Gastroesophageal sphincter (tissue), 4 donors: ENCODE data around the gene BCAS3. TPM values are rescaled to one million over a fixed set of nuclear protein-coding genes. Genes with fewer than 3 reads are reported as not detected.

Source experiments
- ATAC-seq: fragments of 150-250 bp; one replicate; pipeline ENCODE4 v1.9.1; 2016; ENCODE audit warnings: mild to moderate bottlenecking, moderate library complexity
- H3K27ac ChIP-seq, 4 donors: fragments of 200-600 bp; sonication (generic) in 3 of 4; 1 replicate in 3 of 4; 2 replicates in 1 of 4; pipeline ENCODE4 v1.5.1; 2016 to 2019
- H3K27me3 ChIP-seq: fragments of 200-600 bp; sonication (generic); one replicate; pipeline ENCODE4 v1.5.1; 2019
- H3K36me3 ChIP-seq, 2 donors: fragments of 200-600 bp; sonication (generic); one replicate each; pipeline ENCODE4 v1.5.1; 2019; ENCODE audit warnings: control low read depth in 1 of 2
- H3K4me1 ChIP-seq, 3 donors: fragments of 200-600 bp; sonication (generic); 1 replicate in 2 of 3; 2 replicates in 1 of 3; pipeline ENCODE4 v1.5.1; 2016 to 2019; ENCODE audit warnings: control low read depth in 2 of 3
- H3K4me3 ChIP-seq, 2 donors: fragments of 200-600 bp; sonication (generic); one replicate each; pipeline ENCODE4 v1.5.1; 2019; ENCODE audit warnings: mild to moderate bottlenecking in 1 of 2, moderate library complexity in 1 of 2
- H3K9me3 ChIP-seq, 3 donors: fragments of 200-600 bp; sonication (generic); one replicate each; pipeline ENCODE4 v1.5.1; 2017 to 2019; ENCODE audit warnings: control low read depth in 2 of 3
- CTCF ChIP-seq, 4 experiments: fragments of 200-600 bp in 2 of 4; fragments of 450-650 bp in 2 of 4; sonication (generic) in 1 of 4; IDR thresholded peaks; one replicate each; pipeline ENCODE4 v1.5.1; 2017 to 2019; ENCODE audit warnings: antibody characterized with exemption in 4 of 4, mild to moderate bottlenecking in 2 of 4, moderate library complexity in 2 of 4
- EP300 ChIP-seq: sonication (generic); formaldehyde crosslinking; IDR thresholded peaks from one replicate; pipeline ENCODE4 v1.6.1; 2017; ENCODE audit warnings: antibody characterized with exemption, mild to moderate bottlenecking
- POLR2A ChIP-seq, 2 donors: fragments of 450-650 bp; IDR thresholded peaks; one replicate each; pipeline ENCODE4 v1.6.1; 2017; ENCODE audit warnings: antibody characterized with exemption in 2 of 2, mild to moderate bottlenecking in 2 of 2, moderate library complexity in 1 of 2
- POLR2AphosphoS5 ChIP-seq: sonication (generic); formaldehyde crosslinking; IDR thresholded peaks from one replicate; pipeline ENCODE4 v1.6.1; 2017; ENCODE audit warnings: antibody characterized with exemption
- whole genome bisulfite sequencing, 2 donors: methylation state at CpG; one replicate each; pipeline ENCODE4 v1.1.5; 2018; ENCODE audit warnings: low coverage in 1 of 2; 5-methylcytosine and 5-hydroxymethylcytosine counted together
- total RNA-seq, 4 donors: library from RNA; depleted of rRNA; stranded (reverse); fragments of >200 nt; gene quantifications; one replicate each; pipeline ENCODE4 v1.1.0, GENCODE V29; 2016

Gene BCAS3
- total RNA-seq, 4 donors from 2014 or later, result 18.8 to 37.0 (median 34.5) TPM

- Histone ChIP-seq H3K4me1 (peaks cover 0 to 15% (median 10%) of the 10 kb centered on the region in 3 donors), H3K27me3 (peaks cover 45% of the 10 kb centered on the region), H3K9me3 (no peaks in the 10 kb centered on the region), H3K4me3 (no peak overlapping the region), H3K36me3 (no peaks in the 10 kb centered on the region), H3K27ac (no peak overlapping the region)
- 38 to 74% methylated on average over 1 to 4 of the region's 4 CpGs for WGBS, 2 donors
- ATAC-seq, result no peak
- TF ChIP-seq POLR2A (IDR thresholded peaks at IDR 0.05), result no peak
- TF ChIP-seq CTCF (IDR thresholded peaks at IDR 0.05), result no peak
- TF ChIP-seq POLR2AphosphoS5, result no peak
- TF ChIP-seq EP300, result no peak
Observed at GRCh38 chr17:61420745-61421398, 743.2 kb downstream of the BCAS3 start.

DNA sequence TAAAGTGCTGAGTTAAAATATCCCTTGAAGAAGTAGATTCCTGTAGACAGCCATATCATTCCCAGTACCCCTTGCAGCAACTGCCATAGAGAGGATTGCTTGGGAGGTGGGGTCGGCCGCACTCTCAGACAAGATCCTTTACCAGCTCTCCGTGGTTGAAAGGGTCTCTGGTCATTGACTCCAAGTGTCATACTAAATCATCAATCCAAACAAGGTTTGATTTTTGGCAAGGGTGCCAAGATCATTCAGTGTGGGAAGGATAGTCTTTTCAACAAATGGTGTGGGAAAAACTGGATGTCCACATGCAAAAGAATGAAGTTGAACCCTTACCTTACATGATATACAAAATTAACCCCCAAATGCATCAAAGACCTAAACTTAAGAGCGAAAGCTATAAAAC is 743.8 kb downstream of the BCAS3 start:
- 79 to 80% methylated on average over 3 to 4 of the region's 4 CpGs for WGBS, 2 donors
- no peak for TF ChIP-seq CTCF (IDR thresholded peaks at IDR 0.05)
- TF ChIP-seq POLR2A (IDR thresholded peaks at IDR 0.05), result no peak
- TF ChIP-seq POLR2AphosphoS5, result no peak
- no peak for TF ChIP-seq EP300

GRCh38 chr17:61422116-61422799 is 744.6 kb downstream of the BCAS3 start:
- peaks cover 50% of the 10 kb centered on the region for H3K27me3 ChIP-seq
- ATAC-seq, result no peak

More for the DNA sequence above, 743.8 kb downstream of the BCAS3 start:
- no peaks in the 10 kb centered on the region for H3K36me3 ChIP-seq
- peaks cover 0 to 11% (median 8%) of the 10 kb centered on the region in 3 donors for H3K4me1 ChIP-seq
- no peak overlapping the region for H3K27ac ChIP-seq
- H3K4me3 ChIP-seq, result no peak overlapping the region
- H3K9me3 ChIP-seq, result no peaks in the 10 kb centered on the region
- H3K27me3 ChIP-seq, result peaks cover 50% of the 10 kb centered on the region
- ATAC-seq, result no peak

DNA sequence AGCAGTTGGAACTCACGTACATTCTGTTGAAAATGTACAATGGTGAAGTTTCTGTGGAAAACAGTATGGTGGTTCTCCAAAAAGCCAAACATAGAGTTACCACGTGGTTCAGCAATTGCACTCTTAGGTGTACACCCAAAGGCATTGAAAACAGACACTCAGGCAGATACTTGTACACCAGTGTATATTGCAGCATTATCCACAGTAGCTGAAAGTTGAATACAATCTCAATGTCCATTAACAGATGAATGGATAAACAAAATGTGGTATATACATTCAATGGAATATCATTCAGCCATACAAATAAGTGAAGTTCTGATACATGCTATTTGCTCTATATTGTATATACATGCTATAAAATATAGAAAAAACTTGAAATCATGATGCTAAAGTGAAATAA is 745.2 kb downstream of the BCAS3 start:
- H3K4me1 ChIP-seq, result no peaks in the 10 kb centered on the region
- H3K9me3 ChIP-seq, result no peaks in the 10 kb centered on the region
- peaks cover 50% of the 10 kb centered on the region for H3K27me3 ChIP-seq
- no peak for TF ChIP-seq POLR2A (IDR thresholded peaks at IDR 0.05)
- no peak for TF ChIP-seq CTCF (IDR thresholded peaks at IDR 0.05)
- TF ChIP-seq POLR2AphosphoS5, result no peak
- no peak for TF ChIP-seq EP300
- H3K27ac ChIP-seq, result no peak overlapping the region
- H3K4me3 ChIP-seq, result no peak overlapping the region
- no peak for ATAC-seq
- H3K36me3 ChIP-seq, result no peaks in the 10 kb centered on the region
- 0 to 67% methylated on average over 1 of the region's 2 CpGs for WGBS, 2 donors

More at GRCh38 chr17:61422116-61422799, 744.6 kb downstream of the BCAS3 start:
- WGBS, 2 donors, result 62 to 66% methylated on average over 3 to 5 of the region's 5 CpGs
- H3K36me3 ChIP-seq, result no peaks in the 10 kb centered on the region
- no peak overlapping the region for H3K27ac ChIP-seq
- H3K4me3 ChIP-seq, result no peak overlapping the region
- peaks cover 0 to 3% (median under 1%) of the 10 kb centered on the region in 3 donors for H3K4me1 ChIP-seq
- H3K9me3 ChIP-seq, result no peaks in the 10 kb centered on the region
- no peak for TF ChIP-seq CTCF (IDR thresholded peaks at IDR 0.05)
- no peak for TF ChIP-seq POLR2A (IDR thresholded peaks at IDR 0.05)
- no peak for TF ChIP-seq EP300
- no peak for TF ChIP-seq POLR2AphosphoS5
